Hepatocyte (in vitro differentiated cells): ENCODE measurements around the gene SFN. TPM values are rescaled to one million over a fixed set of nuclear protein-coding genes. Genes with fewer than 3 reads are reported as not detected.

Experiments used
- DNase-seq: peaks from one replicate; pipeline ENCODE4 v3.0.0-alpha.2; 2016; ENCODE audit warnings: low spot score
- H2AFZ ChIP-seq: fragments of 200-600 bp; sonication (generic); 2 replicates; pipeline ENCODE4 v1.6.0; 2016; ENCODE audit warnings: antibody characterized with exemption, mild to moderate bottlenecking
- H3K27ac ChIP-seq: fragments of 200-600 bp; sonication (generic); 2 replicates; pipeline ENCODE4 v1.5.1; 2016; ENCODE audit warnings: mild to moderate bottlenecking
- H3K27me3 ChIP-seq: fragments of 200-600 bp; sonication (generic); 2 replicates; pipeline ENCODE4 v1.6.1; 2016
- H3K36me3 ChIP-seq: fragments of 200-600 bp; sonication (generic); replicated peaks from 2 replicates; pipeline ENCODE4 v1.5.1; 2016; ENCODE audit warnings: low read depth; ENCODE audit not compliant: insufficient read depth
- H3K4me1 ChIP-seq: fragments of 200-600 bp; sonication (generic); 2 replicates; pipeline ENCODE4 v1.5.1; 2016; ENCODE audit warnings: mild to moderate bottlenecking, moderate library complexity; ENCODE audit not compliant: insufficient read depth
- H3K4me2 ChIP-seq: fragments of 200-600 bp; sonication (generic); 2 replicates; pipeline ENCODE4 v1.6.0; 2016
- H3K4me3 ChIP-seq: fragments of 200-600 bp; sonication (generic); 2 replicates; pipeline ENCODE4 v1.5.1; 2016; ENCODE audit warnings: mild to moderate bottlenecking
- H3K79me2 ChIP-seq: fragments of 200-600 bp; sonication (generic); 2 replicates; pipeline ENCODE4 v1.6.0; 2017; ENCODE audit warnings: mild to moderate bottlenecking
- H3K9me2 ChIP-seq: fragments of 200-600 bp; sonication (generic); replicated peaks from 2 replicates; pipeline ENCODE4 v1.6.0; 2017; ENCODE audit warnings: mild to moderate bottlenecking; ENCODE audit not compliant: insufficient read depth
- H3K9me3 ChIP-seq: fragments of 200-600 bp; sonication (generic); 2 replicates; pipeline ENCODE4 v1.5.1; 2016; ENCODE audit warnings: low read depth, mild to moderate bottlenecking
- H4K20me1 ChIP-seq: fragments of 200-600 bp; sonication (generic); 2 replicates; pipeline ENCODE4 v1.6.0; 2016; ENCODE audit warnings: mild to moderate bottlenecking; ENCODE audit not compliant: insufficient read depth, poor library complexity, severe bottlenecking
- EZH2 ChIP-seq: fragments of 200-600 bp; sonication (generic); IDR thresholded peaks from 2 replicates; pipeline ENCODE4 v1.6.1; 2016; ENCODE audit warnings: antibody characterized with exemption, mild to moderate bottlenecking, borderline replicate concordance
- EZH2phosphoT487 ChIP-seq: fragments of 200-600 bp; sonication (generic); IDR thresholded peaks from one replicate; pipeline ENCODE4 v1.6.1; 2018; ENCODE audit warnings: antibody characterized with exemption, mild to moderate bottlenecking, low read depth, moderate library complexity; ENCODE audit not compliant: unreplicated experiment, severe bottlenecking
- WGBS: methylation state at CpG from one replicate; pipeline ENCODE4 v1.1.6; 2016; ENCODE audit warnings: low lambda C conversion rate; ENCODE audit errors: missing lambda C conversion rate; 5-methylcytosine and 5-hydroxymethylcytosine counted together
- polyA plus RNA-seq: library from polyadenylated mRNA; unstranded; fragments of >200 nt; fragmentation: Nextera tagmentation; extraction: Ambion mirVana; gene quantifications from 2 replicates; pipeline ENCODE4 v1.2.1, GENCODE V29; 2016
- total RNA-seq: library from RNA; depleted of rRNA; stranded (reverse); fragments of >200 nt; gene quantifications from 2 replicates; pipeline ENCODE4 v1.2.3, GENCODE V29; 2014
- TF ChIP-seq, protein P1 (sequence below): fragments of 200-600 bp; sonication (generic); IDR thresholded peaks from 2 replicates; pipeline ENCODE4 v1.5.1; 2016; ENCODE audit warnings: antibody characterized with exemption, mild to moderate bottlenecking; ENCODE audit not compliant: poor library complexity

Gene SFN
- total and polyA plus RNA-seq, 2 experiments from 2014 or later: 3.4 to 8.5 TPM

DNA sequence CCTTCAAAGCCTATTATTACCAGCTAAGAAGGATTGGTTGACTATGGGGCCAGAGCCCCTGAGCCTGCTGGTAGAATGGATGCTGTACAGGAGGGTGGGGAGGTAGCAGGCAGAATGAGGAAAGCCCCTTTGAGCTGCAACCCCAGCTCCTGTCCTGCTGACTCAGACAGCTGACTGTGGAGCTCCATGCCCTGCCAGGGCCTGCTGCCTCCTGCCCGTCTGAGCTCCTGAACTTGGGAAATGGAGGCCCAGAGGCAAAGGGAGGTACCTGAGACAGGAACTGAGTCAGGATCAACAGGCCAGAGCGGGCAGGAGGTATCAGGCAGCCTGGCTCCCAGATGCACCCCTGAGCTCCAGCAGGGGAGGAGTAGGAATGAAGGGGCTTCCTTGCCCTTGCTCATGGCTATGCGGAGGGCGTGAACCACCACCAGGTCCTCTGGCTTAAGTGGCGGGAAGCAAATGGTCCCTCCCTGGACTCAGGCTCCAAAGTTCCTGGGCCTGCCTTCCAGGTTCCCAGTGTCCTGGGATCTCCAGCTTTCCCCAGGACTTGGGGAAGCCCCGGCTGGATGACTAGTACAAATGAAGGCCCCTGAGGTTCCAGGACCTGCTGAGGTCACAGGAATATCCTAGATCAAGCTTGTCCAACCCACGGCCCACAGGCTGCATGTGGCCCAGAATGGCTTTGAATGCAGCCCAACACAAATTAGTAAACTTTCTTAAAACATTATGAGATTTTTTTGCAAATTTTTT is 3.9 kb upstream of the SFN start:
- Histone ChIP-seq H3K4me3 (no peak overlapping the region), H3K4me2 (no peak overlapping the region), H3K4me1 (peaks cover 9% of the 10 kb centered on the region), H3K9me2 (no peaks in the 10 kb centered on the region), H4K20me1 (no peaks in the 10 kb centered on the region), H3K79me2 (no peaks in the 10 kb centered on the region), H2AFZ (no peak overlapping the region), H3K27me3 (no peaks in the 10 kb centered on the region), H3K27ac (no peak overlapping the region), H3K36me3 (no peaks in the 10 kb centered on the region), H3K9me3 (no peaks in the 10 kb centered on the region)
- no peak for DNase-seq
- no peak for TF ChIP-seq EZH2phosphoT487
- TF ChIP-seq, protein P1, sequence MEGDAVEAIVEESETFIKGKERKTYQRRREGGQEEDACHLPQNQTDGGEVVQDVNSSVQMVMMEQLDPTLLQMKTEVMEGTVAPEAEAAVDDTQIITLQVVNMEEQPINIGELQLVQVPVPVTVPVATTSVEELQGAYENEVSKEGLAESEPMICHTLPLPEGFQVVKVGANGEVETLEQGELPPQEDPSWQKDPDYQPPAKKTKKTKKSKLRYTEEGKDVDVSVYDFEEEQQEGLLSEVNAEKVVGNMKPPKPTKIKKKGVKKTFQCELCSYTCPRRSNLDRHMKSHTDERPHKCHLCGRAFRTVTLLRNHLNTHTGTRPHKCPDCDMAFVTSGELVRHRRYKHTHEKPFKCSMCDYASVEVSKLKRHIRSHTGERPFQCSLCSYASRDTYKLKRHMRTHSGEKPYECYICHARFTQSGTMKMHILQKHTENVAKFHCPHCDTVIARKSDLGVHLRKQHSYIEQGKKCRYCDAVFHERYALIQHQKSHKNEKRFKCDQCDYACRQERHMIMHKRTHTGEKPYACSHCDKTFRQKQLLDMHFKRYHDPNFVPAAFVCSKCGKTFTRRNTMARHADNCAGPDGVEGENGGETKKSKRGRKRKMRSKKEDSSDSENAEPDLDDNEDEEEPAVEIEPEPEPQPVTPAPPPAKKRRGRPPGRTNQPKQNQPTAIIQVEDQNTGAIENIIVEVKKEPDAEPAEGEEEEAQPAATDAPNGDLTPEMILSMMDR: no peak
- no peak for TF ChIP-seq EZH2
- 89% methylated on average over 7 of the region's 7 CpGs for WGBS

DNA sequence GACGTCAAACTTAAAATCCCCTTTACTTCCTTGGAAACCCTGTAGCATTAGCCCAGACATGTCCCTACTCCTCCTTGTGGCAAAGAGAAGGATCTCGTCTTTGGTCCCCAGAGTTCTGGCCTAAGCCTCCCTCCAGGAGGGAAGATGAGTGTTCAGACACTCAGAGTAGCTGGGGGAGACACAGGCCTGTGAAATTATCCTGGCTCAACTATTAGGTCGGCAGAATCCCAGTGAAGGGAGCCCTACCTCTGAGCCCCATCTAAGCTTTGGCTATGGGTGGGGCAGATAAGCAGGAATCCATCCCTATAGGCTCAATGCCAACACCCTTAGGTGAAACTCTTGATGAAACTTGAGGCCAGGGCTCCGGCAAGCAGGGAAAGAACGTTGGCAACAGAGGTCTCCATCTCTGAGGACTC is 1.7 kb upstream of the SFN start:
- TF ChIP-seq, protein P1: no peak
- TF ChIP-seq EZH2 (no peak), EZH2phosphoT487 (no peak)
- H3K4me2 ChIP-seq: no peak overlapping the region
- 76% methylated on average over 5 of the region's 5 CpGs for WGBS
- H3K4me1 ChIP-seq: peaks cover 13% of the 10 kb centered on the region
- H2AFZ ChIP-seq: no peak overlapping the region
- H3K9me2 ChIP-seq: no peaks in the 10 kb centered on the region
- no peaks in the 10 kb centered on the region for H3K36me3 ChIP-seq
- no peak for DNase-seq
- H3K4me3 ChIP-seq: no peak overlapping the region
- no peaks in the 10 kb centered on the region for H3K9me3 ChIP-seq
- no peak overlapping the region for H3K27ac ChIP-seq
- no peaks in the 10 kb centered on the region for H4K20me1 ChIP-seq
- no peaks in the 10 kb centered on the region for H3K79me2 ChIP-seq
- no peaks in the 10 kb centered on the region for H3K27me3 ChIP-seq

DNA sequence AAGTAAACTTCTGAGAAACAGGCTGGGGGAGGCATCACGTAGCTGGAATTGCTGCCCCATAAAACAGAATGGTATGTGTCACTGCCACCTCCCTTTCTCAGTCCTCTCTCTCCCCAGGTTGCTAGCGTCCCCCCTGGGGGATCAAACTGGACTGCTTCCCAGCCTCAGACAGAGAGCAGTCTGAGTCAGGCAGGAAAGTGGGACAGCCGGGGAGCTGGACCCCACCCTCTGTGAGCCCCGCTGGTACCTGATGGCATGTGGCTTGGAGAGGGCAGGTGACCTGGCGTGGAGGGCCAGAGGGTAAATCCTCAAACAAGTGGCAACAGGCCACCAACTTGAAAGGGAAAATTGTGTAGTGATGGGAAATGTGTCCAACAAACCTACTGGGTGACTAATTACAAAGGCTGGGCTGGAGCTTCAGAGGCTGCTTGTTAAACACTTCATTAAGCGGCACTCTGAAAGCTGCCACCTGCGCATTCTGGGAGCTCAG is 1.0 kb upstream of the SFN start:
- no peak overlapping the region for H2AFZ ChIP-seq
- H3K9me3 ChIP-seq: no peaks in the 10 kb centered on the region
- no peaks in the 10 kb centered on the region for H3K27me3 ChIP-seq
- TF ChIP-seq, protein P1: no peak
- TF ChIP-seq EZH2phosphoT487: no peak
- TF ChIP-seq EZH2: no peak
- no peaks in the 10 kb centered on the region for H3K79me2 ChIP-seq
- WGBS: 89% methylated on average over 7 of the region's 7 CpGs
- H3K4me3 ChIP-seq: no peak overlapping the region
- H3K36me3 ChIP-seq: no peaks in the 10 kb centered on the region
- no peak for DNase-seq
- H3K9me2 ChIP-seq: no peaks in the 10 kb centered on the region
- H3K27ac ChIP-seq: peak overlapping the region; percentile 37
- H3K4me1 ChIP-seq: peaks cover 13% of the 10 kb centered on the region
- H4K20me1 ChIP-seq: no peaks in the 10 kb centered on the region
- no peak overlapping the region for H3K4me2 ChIP-seq
